ENCODE data around the gene ENOX1. TPM values are rescaled to one million over a fixed set of nuclear protein-coding genes. Genes with fewer than 3 reads are reported as not detected.

The ENOX1 gene
- total and polyA plus RNA-seq, 5 donors, result 2.1 to 2.6 (median 2.2) TPM

DNA sequence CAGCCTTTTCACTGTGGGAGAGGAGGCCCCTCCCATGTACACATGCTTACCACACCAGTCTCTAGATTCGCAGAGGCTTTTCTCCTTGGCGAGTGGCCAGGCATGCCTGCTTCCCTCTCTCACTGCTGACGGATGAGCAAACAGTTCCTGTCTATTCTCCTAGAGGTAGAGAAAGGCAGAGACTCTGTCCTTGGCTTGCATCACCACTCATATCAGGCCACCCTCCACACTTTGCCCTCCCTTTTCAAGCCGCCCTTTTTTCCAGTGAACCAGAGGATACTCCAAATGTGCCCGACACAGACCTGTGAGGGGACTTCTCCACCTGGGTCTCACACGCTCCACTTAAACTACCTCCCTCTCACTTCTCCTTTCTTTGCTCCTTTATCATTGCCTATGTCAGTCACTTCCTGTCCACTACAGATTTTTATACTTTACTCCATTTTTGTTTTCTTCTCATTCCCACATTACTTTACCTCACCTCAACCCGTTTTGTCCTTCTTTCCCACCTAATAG lies 478.8 kb downstream of the ENOX1 start:
- DNase-seq, result peak; percentile 84 to 93 (median 91)
- Histone ChIP-seq H3K4me3 (ENCODE audit: low read length) (no peak overlapping the region), H3K4me1 (ENCODE audit: control insufficient read depth, insufficient read depth, low read length) (no peaks in the 10 kb centered on the region), H3K27me3 (ENCODE audit: control insufficient read depth, insufficient read depth) (no peaks in the 10 kb centered on the region), H3K9me3 (ENCODE audit: control insufficient read depth, low read length) (no peaks in the 10 kb centered on the region), H3K27ac (ENCODE audit: low read length) (no peak overlapping the region)
- intact Hi-C loops (cut with DNase I), result loop anchor here in 3 of 4 donors (10.0 kb wide), 2 partner anchors 477 to 497 kb away; partner anchors contain the start of gene ENOX1 (in 2 of the 3)
- ATAC-seq, result peak; percentile 79 to 83
- WGBS, result 33% methylated on average over 7 of the region's 7 CpGs

DNA sequence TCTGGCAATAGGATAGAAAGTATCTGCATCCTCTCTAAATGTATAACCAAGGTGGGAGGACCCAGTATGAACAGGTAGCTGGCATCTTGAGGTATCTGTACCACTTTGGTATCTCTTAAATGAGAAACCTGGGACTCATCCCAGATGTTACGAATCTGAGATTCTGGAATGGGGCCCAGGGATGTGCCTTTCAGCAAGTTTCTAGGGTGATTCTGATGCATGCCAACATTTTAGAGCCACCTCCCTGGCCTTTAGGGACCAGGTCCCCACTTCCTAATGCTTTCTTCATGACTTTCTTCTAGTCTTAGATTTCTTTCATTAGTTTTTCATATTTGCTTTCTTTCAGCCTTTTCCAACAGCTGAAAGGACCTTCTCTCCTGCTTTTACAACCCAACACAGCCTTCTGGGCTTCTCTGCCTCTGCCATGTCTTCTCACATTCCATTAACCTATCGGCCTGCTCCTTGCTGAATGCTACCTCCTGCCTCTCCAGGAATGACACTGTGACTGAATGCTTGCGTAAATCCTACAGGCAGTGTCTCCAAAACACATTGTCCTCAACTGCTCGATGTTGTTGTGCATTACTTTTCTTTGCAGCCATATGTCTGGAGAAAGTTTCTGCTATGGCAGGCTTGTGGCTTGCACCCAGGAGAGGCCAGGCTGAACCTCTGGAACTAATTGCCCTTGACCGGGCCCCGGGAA lies 479.4 kb downstream of the ENOX1 start:
- H3K4me3 ChIP-seq (ENCODE audit: low read length), result no peak overlapping the region
- H3K4me1 ChIP-seq (ENCODE audit: control insufficient read depth, insufficient read depth, low read length), result no peaks in the 10 kb centered on the region
- peak overlapping the region; percentile 33 for H3K27ac ChIP-seq (ENCODE audit: low read length)
- no peaks in the 10 kb centered on the region for H3K9me3 ChIP-seq (ENCODE audit: control insufficient read depth, low read length)
- intact Hi-C loops (cut with DNase I), result loop anchor here in 3 of 4 donors (10.0 kb wide), 2 partner anchors 477 to 497 kb away; partner anchors contain the start of gene ENOX1 (in 2 of the 3)
- ATAC-seq (no peak), DNase-seq (no peak)
- H3K27me3 ChIP-seq (ENCODE audit: control insufficient read depth, insufficient read depth), result no peaks in the 10 kb centered on the region
- 44% methylated on average over 6 of the region's 6 CpGs for WGBS

- DNase-seq, result no peak
- intact Hi-C loops (cut with DNase I), result loop anchor here in 3 of 4 donors (10.0 kb wide), 2 partner anchors 478 to 498 kb away; partner anchors contain the start of gene ENOX1 (in 2 of the 3)
- no peak for ATAC-seq
- H3K4me3 ChIP-seq (ENCODE audit: low read length), result no peak overlapping the region
- H3K27me3 ChIP-seq (ENCODE audit: control insufficient read depth, insufficient read depth), result no peaks in the 10 kb centered on the region
- no peaks in the 10 kb centered on the region for H3K4me1 ChIP-seq (ENCODE audit: control insufficient read depth, insufficient read depth, low read length)
- H3K9me3 ChIP-seq (ENCODE audit: control insufficient read depth, low read length), result no peaks in the 10 kb centered on the region
- H3K27ac ChIP-seq (ENCODE audit: low read length), result no peak overlapping the region
Measured at GRCh38 chr13:43306372-43306771, 480.4 kb downstream of the ENOX1 start.

GRCh38 chr13:43305416-43305815 lies 481.4 kb downstream of the ENOX1 start:
- no peaks in the 10 kb centered on the region for H3K9me3 ChIP-seq (ENCODE audit: control insufficient read depth, low read length)
- intact Hi-C loops (cut with DNase I), result loop anchor here in 3 of 4 donors (10.0 kb wide), 2 partner anchors 479 to 499 kb away; partner anchors contain the start of gene ENOX1 (in 2 of the 3)
- no peak for ATAC-seq
- no peak for DNase-seq
- H3K27ac ChIP-seq (ENCODE audit: low read length), result no peak overlapping the region
- no peak overlapping the region for H3K4me3 ChIP-seq (ENCODE audit: low read length)
- 43% methylated on average over 4 of the region's 4 CpGs for WGBS
- H3K27me3 ChIP-seq (ENCODE audit: control insufficient read depth, insufficient read depth), result no peaks in the 10 kb centered on the region
- no peaks in the 10 kb centered on the region for H3K4me1 ChIP-seq (ENCODE audit: control insufficient read depth, insufficient read depth, low read length)

- 48% methylated on average over 2 of the region's 2 CpGs for WGBS
- Histone ChIP-seq H3K27me3 (ENCODE audit: control insufficient read depth, insufficient read depth) (no peaks in the 10 kb centered on the region), H3K4me3 (ENCODE audit: low read length) (no peak overlapping the region), H3K4me1 (ENCODE audit: control insufficient read depth, insufficient read depth, low read length) (no peaks in the 10 kb centered on the region), H3K9me3 (ENCODE audit: control insufficient read depth, low read length) (no peaks in the 10 kb centered on the region), H3K27ac (ENCODE audit: low read length) (no peak overlapping the region)
- DNase-seq (no peak), ATAC-seq (no peak)
- intact Hi-C loops (cut with DNase I), result loop anchor here in 3 of 4 donors (10.0 kb wide), 2 partner anchors 480 to 500 kb away; partner anchors contain the start of gene ENOX1 (in 2 of the 3)
Measured at GRCh38 chr13:43304945-43305344, 481.8 kb downstream of the ENOX1 start.

GRCh38 chr13:43304449-43304848 lies 482.3 kb downstream of the ENOX1 start:
- no peak for DNase-seq
- Histone ChIP-seq H3K4me1 (ENCODE audit: control insufficient read depth, insufficient read depth, low read length) (no peaks in the 10 kb centered on the region), H3K9me3 (ENCODE audit: control insufficient read depth, low read length) (no peaks in the 10 kb centered on the region), H3K27me3 (ENCODE audit: control insufficient read depth, insufficient read depth) (no peaks in the 10 kb centered on the region), H3K4me3 (ENCODE audit: low read length) (no peak overlapping the region), H3K27ac (ENCODE audit: low read length) (no peak overlapping the region)
- no peak for ATAC-seq
- intact Hi-C loops (cut with DNase I), result loop anchor here in 3 of 4 donors (10.0 kb wide), 2 partner anchors 480 to 500 kb away; partner anchors contain the start of gene ENOX1 (in 2 of the 3)
- WGBS, result 98% methylated on average over 2 of the region's 2 CpGs

GRCh38 chr13:43303033-43303729 lies 483.6 kb downstream of the ENOX1 start:
- Histone ChIP-seq H3K4me3 (ENCODE audit: low read length) (no peak overlapping the region), H3K9me3 (ENCODE audit: control insufficient read depth, low read length) (no peaks in the 10 kb centered on the region), H3K4me1 (ENCODE audit: control insufficient read depth, insufficient read depth, low read length) (no peaks in the 10 kb centered on the region), H3K27me3 (ENCODE audit: control insufficient read depth, insufficient read depth) (no peaks in the 10 kb centered on the region), H3K27ac (ENCODE audit: low read length) (no peak overlapping the region)
- intact Hi-C loops (cut with DNase I), result loop anchor here in 3 of 4 donors (10.0 kb wide), 2 partner anchors 482 to 502 kb away; partner anchors contain the start of gene ENOX1 (in 2 of the 3)
- ATAC-seq, result peak; percentile 87
- WGBS, result 15% methylated on average over 5 of the region's 5 CpGs
- peak; percentile 55 to 78 (median 77) for DNase-seq

DNA sequence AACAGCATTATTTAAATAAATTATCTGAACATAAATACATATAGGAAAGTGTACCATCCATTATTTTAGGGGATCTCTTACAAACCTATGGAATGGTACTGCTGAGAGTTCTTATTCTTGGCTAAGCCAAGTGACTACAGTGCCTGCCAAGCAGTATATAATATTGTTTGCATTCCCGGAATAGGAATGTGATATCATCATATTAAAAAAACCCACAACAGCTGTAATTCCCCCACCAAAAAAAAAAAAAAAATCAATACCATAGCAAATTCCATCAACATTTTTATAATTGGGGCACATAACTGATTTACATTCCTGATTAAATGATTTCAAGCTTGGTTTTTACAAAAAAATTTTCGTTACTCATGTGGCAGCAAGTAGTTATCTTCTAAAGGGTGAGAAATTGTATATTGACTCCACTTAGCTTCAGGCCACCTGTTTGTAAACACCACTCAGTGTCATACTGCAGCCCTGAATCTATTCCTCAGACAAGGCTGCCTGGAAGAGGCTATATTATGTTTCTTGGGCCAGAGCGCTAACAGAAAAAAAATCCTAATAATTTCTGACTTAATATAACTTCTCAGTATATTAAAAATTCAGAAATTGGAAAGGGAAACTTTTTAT lies 485.3 kb downstream of the ENOX1 start:
- WGBS, result 82% methylated on average over 3 of the region's 3 CpGs
- no peak for ATAC-seq
- intact Hi-C loops (cut with DNase I), result loop anchor here in 3 of 4 donors (10.0 kb wide), 2 partner anchors 483 to 503 kb away; partner anchors contain the start of gene ENOX1 (in 2 of the 3)
- Histone ChIP-seq H3K27ac (ENCODE audit: low read length) (no peak overlapping the region), H3K27me3 (ENCODE audit: control insufficient read depth, insufficient read depth) (no peaks in the 10 kb centered on the region), H3K9me3 (ENCODE audit: control insufficient read depth, low read length) (no peaks in the 10 kb centered on the region), H3K4me1 (ENCODE audit: control insufficient read depth, insufficient read depth, low read length) (no peaks in the 10 kb centered on the region), H3K4me3 (ENCODE audit: low read length) (no peak overlapping the region)
- no peak for DNase-seq

- WGBS, result 61% methylated on average over 4 of the region's 4 CpGs
- ATAC-seq, result no peak
- no peaks in the 10 kb centered on the region for H3K9me3 ChIP-seq (ENCODE audit: control insufficient read depth, low read length)
- no peak for DNase-seq
- no peak overlapping the region for H3K4me3 ChIP-seq (ENCODE audit: low read length)
- H3K27me3 ChIP-seq (ENCODE audit: control insufficient read depth, insufficient read depth), result no peaks in the 10 kb centered on the region
- no peaks in the 10 kb centered on the region for H3K4me1 ChIP-seq (ENCODE audit: control insufficient read depth, insufficient read depth, low read length)
- intact Hi-C loops (cut with DNase I), result loop anchor here in 3 of 4 donors (10.0 kb wide), 2 partner anchors 484 to 504 kb away; partner anchors contain the start of gene ENOX1 (in 2 of the 3)
- no peak overlapping the region for H3K27ac ChIP-seq (ENCODE audit: low read length)
Measured at GRCh38 chr13:43300865-43301264, 485.9 kb downstream of the ENOX1 start.

DNA sequence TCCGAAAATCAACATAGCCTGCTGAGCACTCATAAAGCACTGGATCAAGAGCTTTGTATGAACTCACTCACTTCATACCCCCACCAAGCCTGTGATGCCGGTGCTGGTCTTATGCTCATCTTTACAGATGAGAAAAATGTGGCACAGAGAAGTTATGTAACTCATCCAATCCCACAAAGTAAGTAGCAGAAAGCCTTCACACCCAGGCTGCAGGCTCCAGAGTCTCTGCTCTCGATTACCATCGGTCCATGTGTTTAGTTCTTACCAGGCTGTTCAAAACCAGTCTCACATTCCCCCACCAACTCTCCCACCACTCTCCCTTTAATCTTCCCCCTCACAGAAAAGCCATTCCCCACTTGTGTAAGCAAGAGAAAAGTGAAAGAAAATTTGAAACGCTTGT lies 487.4 kb downstream of the ENOX1 start:
- Histone ChIP-seq H3K9me3 (ENCODE audit: control insufficient read depth, low read length) (no peaks in the 10 kb centered on the region), H3K27ac (ENCODE audit: low read length) (no peak overlapping the region), H3K4me3 (ENCODE audit: low read length) (no peak overlapping the region), H3K27me3 (ENCODE audit: control insufficient read depth, insufficient read depth) (no peaks in the 10 kb centered on the region), H3K4me1 (ENCODE audit: control insufficient read depth, insufficient read depth, low read length) (no peaks in the 10 kb centered on the region)
- ATAC-seq (no peak), DNase-seq (no peak)
- 86% methylated on average over 5 of the region's 5 CpGs for WGBS
- intact Hi-C loops (cut with DNase I), result no loop called here

Data from right cardiac atrium (tissue), 5 donors.